GM23338 (cell line): ENCODE results near the gene RPL13.
"Not testable (repeated sequence)": the region's sequence is repeated elsewhere in the genome, so short reads cannot be mapped to it uniquely, and the experiment has no call there.

Source experiments
- CREB1 ChIP-seq: fragments of 250-450 bp; sonication (Bioruptor Pico); IDR thresholded peaks from 2 replicates; pipeline ENCODE4 v1.5.0; 2020; ENCODE audit warnings: low read depth, mild to moderate bottlenecking, moderate library complexity
- CTCF ChIP-seq, 2 experiments: fragments of 200-600 bp in 1 of 2; sonication (generic) in 1 of 2; conservative IDR thresholded peaks; 2 replicates each; pipeline versions ENCODE4 v1.5.1 to v1.6.1; 2016 to 2017; ENCODE audit warnings: antibody characterized with exemption in 2 of 2, low read depth in 2 of 2, mild to moderate bottlenecking in 2 of 2, moderate library complexity in 1 of 2
- ETS1 ChIP-seq: IDR thresholded peaks from 2 replicates; pipeline ENCODE4 v1.6.1; 2016; ENCODE audit warnings: antibody characterized with exemption
- EZH2 ChIP-seq: fragments of 200-600 bp; sonication (generic); IDR thresholded peaks from one replicate; pipeline ENCODE4 v1.8.0; 2017; ENCODE audit warnings: antibody characterized with exemption, mild to moderate bottlenecking, low read depth; ENCODE audit not compliant: unreplicated experiment
- EZH2phosphoT487 ChIP-seq: fragments of 200-600 bp; sonication (generic); IDR thresholded peaks from one replicate; pipeline ENCODE4 v1.8.1; 2018; ENCODE audit warnings: antibody characterized with exemption; ENCODE audit not compliant: unreplicated experiment
- JUNB ChIP-seq: IDR thresholded peaks from one replicate; pipeline ENCODE4 v1.6.1; 2016; ENCODE audit warnings: antibody characterized with exemption; ENCODE audit not compliant: unreplicated experiment
- NANOG ChIP-seq: IDR thresholded peaks from 2 replicates; pipeline ENCODE4 v1.6.1; 2016; ENCODE audit warnings: antibody characterized with exemption, borderline replicate concordance
- POLR2AphosphoS5 ChIP-seq: IDR thresholded peaks from 2 replicates; pipeline ENCODE4 v1.6.1; 2016; ENCODE audit warnings: antibody characterized with exemption, low read depth
- REST ChIP-seq: IDR thresholded peaks from one replicate; pipeline ENCODE4 v1.6.1; 2018; ENCODE audit warnings: antibody characterized with exemption; ENCODE audit not compliant: unreplicated experiment
- STAT1 ChIP-seq: IDR thresholded peaks from one replicate; pipeline ENCODE4 v1.6.1; 2016; ENCODE audit warnings: antibody characterized with exemption; ENCODE audit not compliant: unreplicated experiment
- ZNF114 ChIP-seq: fragments of 250-450 bp; sonication (Bioruptor Pico); IDR thresholded peaks from 2 replicates; pipeline ENCODE4 v1.5.0; 2020; ENCODE audit warnings: mild to moderate bottlenecking, moderate library complexity
- ZNF331 ChIP-seq: fragments of 250-450 bp; sonication (Bioruptor Pico); IDR thresholded peaks from 2 replicates; pipeline ENCODE4 v1.5.0; 2020; ENCODE audit warnings: low read depth, mild to moderate bottlenecking, moderate library complexity
- ZNF462 ChIP-seq: fragments of 250-450 bp; sonication (Bioruptor Pico); IDR thresholded peaks from 2 replicates; pipeline ENCODE4 v1.5.0; 2020; ENCODE audit warnings: mild to moderate bottlenecking, moderate library complexity

- not testable (repeated sequence) for TF ChIP-seq CTCF (conservative IDR thresholded peaks at IDR 0.05; ENCODE audit: low read depth in 2 of 2); EZH2; EZH2phosphoT487; POLR2AphosphoS5; NANOG; JUNB; CREB1 (CRISPR knock-in tag); STAT1; REST; ETS1; ZNF331; ZNF114 (CRISPR knock-in tag); ZNF462 (CRISPR knock-in tag)
Measured at GRCh38 chr16:89570983-89571598, 10.6 kb downstream of the RPL13 start.
